Spleen (tissue), 11 donors: ENCODE results near the gene NOS1AP. TPM values are rescaled to one million over a fixed set of nuclear protein-coding genes. Genes with fewer than 3 reads are reported as not detected.

Experiments
- DNase-seq: peaks from one replicate; pipeline ENCODE4 v3.0.0-alpha.2; 2020
- H3K27ac ChIP-seq, 8 donors: fragments of 200-600 bp; sonication (generic) in 7 of 8; 1 replicate in 4 of 8; 2 replicates in 4 of 8; pipeline versions ENCODE4 v1.5.0 to v1.8.0; 2016 to 2021; ENCODE audit warnings: inconsistent platforms in 4 of 8, mild to moderate bottlenecking in 4 of 8, moderate library complexity in 1 of 8
- H3K27me3 ChIP-seq, 7 donors: fragments of 200-600 bp; sonication (generic) in 6 of 7; replicated peaks in 1 of 7; 1 replicate in 4 of 7; 2 replicates in 3 of 7; pipeline versions ENCODE4 v1.5.0 to v1.8.0; 2016 to 2021; ENCODE audit warnings: inconsistent platforms in 3 of 7, mild to moderate bottlenecking in 1 of 7
- H3K36me3 ChIP-seq, 6 donors: fragments of 200-600 bp; sonication (generic) in 5 of 6; 1 replicate in 4 of 6; 2 replicates in 2 of 6; pipeline versions ENCODE4 v1.5.0 to v1.8.0; 2016 to 2021; ENCODE audit warnings: inconsistent platforms in 2 of 6
- H3K4me1 ChIP-seq, 6 donors: fragments of 200-600 bp; sonication (generic) in 5 of 6; 1 replicate in 3 of 6; 2 replicates in 3 of 6; pipeline versions ENCODE4 v1.5.0 to v1.8.0; 2016 to 2021; ENCODE audit warnings: inconsistent platforms in 3 of 6
- H3K4me3 ChIP-seq, 8 donors: fragments of 200-600 bp; sonication (generic) in 7 of 8; 1 replicate in 4 of 8; 2 replicates in 4 of 8; pipeline versions ENCODE4 v1.5.0 to v1.8.0; 2016 to 2021; ENCODE audit warnings: inconsistent platforms in 4 of 8, mild to moderate bottlenecking in 4 of 8, moderate library complexity in 2 of 8
- H3K9me3 ChIP-seq, 8 donors: fragments of 200-600 bp; sonication (generic) in 7 of 8; 1 replicate in 4 of 8; 2 replicates in 4 of 8; pipeline versions ENCODE4 v1.5.0 to v1.8.0; 2016 to 2021; ENCODE audit warnings: inconsistent platforms in 4 of 8
- POLR2A ChIP-seq, 3 donors: fragments of 450-650 bp; IDR thresholded peaks; one replicate each; pipeline ENCODE4 v1.5.1; 2017; ENCODE audit warnings: antibody characterized with exemption in 3 of 3, mild to moderate bottlenecking in 1 of 3
- POLR2AphosphoS5 ChIP-seq, 3 donors: sonication (generic); formaldehyde crosslinking; IDR thresholded peaks; one replicate each; pipeline ENCODE4 v1.5.1; 2017; ENCODE audit warnings: antibody characterized with exemption in 3 of 3
- WGBS, 5 donors: extraction: QIAGEN DNeasy Blood & Tissue Kit in 3 of 5; methylation state at CpG; one replicate each; pipeline versions ENCODE4 v1.1.5 to v1.1.7; 2013 to 2018; 5-methylcytosine and 5-hydroxymethylcytosine counted together
- intact Hi-C: fragments of 100-400 bp; cut with DNase I; formaldehyde crosslinking; loops from one replicate; pipeline ENCODE4 v1.15.0; 2023; ENCODE audit warnings: low total_unique reads
- polyA plus RNA-seq, 3 donors: library from polyadenylated mRNA; stranded (reverse); fragments of 200-250 nt; gene quantifications; one replicate each; pipeline ENCODE4 v1.2.1, GENCODE V29; 2013
- total RNA-seq, 7 donors: library from RNA; depleted of rRNA in 3 of 7; stranded (reverse); fragments of >200 nt in 3 of 7; fragmentation: NEBNext Ultra II Directional in 4 of 7; extraction: Animal tissue kit (Norgen Biotek cat#: 25700) in 4 of 7; gene quantifications; one replicate each; pipeline versions ENCODE4 v1.1.0 to v1.2.1, GENCODE V29; 2016 to 2021
- TF ChIP-seq, protein P1 (sequence below), 11 experiments: fragments of 200-600 bp in 7 of 11; fragments of 450-650 bp in 4 of 11; sonication (generic) in 4 of 11; IDR thresholded peaks in 8 of 11; conservative IDR thresholded peaks in 3 of 11; 1 replicate in 7 of 11; 2 replicates in 4 of 11; pipeline versions ENCODE4 v1.4.0 to v1.8.0; 2016 to 2021; ENCODE audit warnings: antibody characterized with exemption in 11 of 11, inconsistent platforms in 4 of 11, mild to moderate bottlenecking in 1 of 11
- donor health status: healthy with polysubstance abuse.
- donor health status: DM: no; HTN: no; CAD: no; lungs with moderate emphysema.
- donor health status: DM: no; HTN: no; CAD: no.
- donor health status: Bipolar disorder and iron deficiency.
- donor health status: healthy.
- donor health status: DM: no; HTN: no; CAD: no.
- donor health status: DM: yes; HTN: yes; CAD: no.

The NOS1AP gene
- total and polyA plus RNA-seq, 10 donors = 0.16 to 1.7 (median 0.60) TPM; not detected in 2

GRCh38 chr1:162074276-162075005 lies 5.0 kb downstream of the NOS1AP start:
- intact Hi-C loops = no loop called here
- 70 to 80% (median 76%) methylated on average over 4 of the region's 4 CpGs for WGBS, 5 donors
- DNase-seq = no peak
- Histone ChIP-seq H3K4me1 (peaks cover 0 to 21% (median 10%) of the 10 kb centered on the region in 6 donors), H3K36me3 (no peaks in the 10 kb centered on the region), H3K9me3 (no peaks in the 10 kb centered on the region), H3K27me3 (peaks cover 0 to 82% (median 15%) of the 10 kb centered on the region in 7 donors), H3K27ac (no peak overlapping the region), H3K4me3 (no peak overlapping the region)
- TF ChIP-seq POLR2AphosphoS5 (IDR thresholded peaks at IDR 0.05) (no peak), POLR2A (IDR thresholded peaks at IDR 0.05) (no peak)
- TF ChIP-seq, protein P1, sequence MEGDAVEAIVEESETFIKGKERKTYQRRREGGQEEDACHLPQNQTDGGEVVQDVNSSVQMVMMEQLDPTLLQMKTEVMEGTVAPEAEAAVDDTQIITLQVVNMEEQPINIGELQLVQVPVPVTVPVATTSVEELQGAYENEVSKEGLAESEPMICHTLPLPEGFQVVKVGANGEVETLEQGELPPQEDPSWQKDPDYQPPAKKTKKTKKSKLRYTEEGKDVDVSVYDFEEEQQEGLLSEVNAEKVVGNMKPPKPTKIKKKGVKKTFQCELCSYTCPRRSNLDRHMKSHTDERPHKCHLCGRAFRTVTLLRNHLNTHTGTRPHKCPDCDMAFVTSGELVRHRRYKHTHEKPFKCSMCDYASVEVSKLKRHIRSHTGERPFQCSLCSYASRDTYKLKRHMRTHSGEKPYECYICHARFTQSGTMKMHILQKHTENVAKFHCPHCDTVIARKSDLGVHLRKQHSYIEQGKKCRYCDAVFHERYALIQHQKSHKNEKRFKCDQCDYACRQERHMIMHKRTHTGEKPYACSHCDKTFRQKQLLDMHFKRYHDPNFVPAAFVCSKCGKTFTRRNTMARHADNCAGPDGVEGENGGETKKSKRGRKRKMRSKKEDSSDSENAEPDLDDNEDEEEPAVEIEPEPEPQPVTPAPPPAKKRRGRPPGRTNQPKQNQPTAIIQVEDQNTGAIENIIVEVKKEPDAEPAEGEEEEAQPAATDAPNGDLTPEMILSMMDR (IDR thresholded peaks at IDR 0.05 in 8 of 11, conservative IDR thresholded peaks at IDR 0.05 in 3 of 11) = no peak

DNA sequence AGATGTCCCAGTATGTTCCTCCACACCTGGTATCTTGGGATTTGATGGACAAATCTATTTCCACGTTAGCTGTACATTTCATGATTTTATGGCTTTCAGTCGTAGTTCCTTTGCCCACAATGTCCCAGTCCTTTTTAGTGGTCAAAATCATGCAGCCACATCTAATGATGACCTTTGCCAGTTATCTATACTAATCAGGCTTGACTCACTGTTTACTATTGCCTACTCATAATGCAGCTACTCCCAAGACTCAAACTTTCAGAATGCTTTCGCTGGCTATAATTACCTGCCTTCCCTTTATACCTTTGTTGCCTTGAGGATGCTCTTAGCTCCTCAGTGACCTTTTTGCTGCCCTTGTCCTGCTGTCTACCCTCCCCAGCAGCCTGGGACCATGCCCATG lies 6.4 kb downstream of the NOS1AP start:
- 77 to 94% (median 86%) methylated on average over 3 of the region's 3 CpGs for WGBS, 5 donors
- Histone ChIP-seq H3K27me3 (peaks cover 0 to 68% (median 2%) of the 10 kb centered on the region in 7 donors), H3K9me3 (no peaks in the 10 kb centered on the region), H3K4me3 (no peak overlapping the region), H3K27ac (no peak overlapping the region), H3K4me1 (peaks cover 0 to 9% (median 0%) of the 10 kb centered on the region in 6 donors), H3K36me3 (no peaks in the 10 kb centered on the region)
- no peak for TF ChIP-seq POLR2A (IDR thresholded peaks at IDR 0.05)
- TF ChIP-seq, protein P1 (IDR thresholded peaks at IDR 0.05 in 8 of 11, conservative IDR thresholded peaks at IDR 0.05 in 3 of 11) = no peak
- no peak for TF ChIP-seq POLR2AphosphoS5 (IDR thresholded peaks at IDR 0.05)
- DNase-seq = no peak
- intact Hi-C loops = no loop called here

DNA sequence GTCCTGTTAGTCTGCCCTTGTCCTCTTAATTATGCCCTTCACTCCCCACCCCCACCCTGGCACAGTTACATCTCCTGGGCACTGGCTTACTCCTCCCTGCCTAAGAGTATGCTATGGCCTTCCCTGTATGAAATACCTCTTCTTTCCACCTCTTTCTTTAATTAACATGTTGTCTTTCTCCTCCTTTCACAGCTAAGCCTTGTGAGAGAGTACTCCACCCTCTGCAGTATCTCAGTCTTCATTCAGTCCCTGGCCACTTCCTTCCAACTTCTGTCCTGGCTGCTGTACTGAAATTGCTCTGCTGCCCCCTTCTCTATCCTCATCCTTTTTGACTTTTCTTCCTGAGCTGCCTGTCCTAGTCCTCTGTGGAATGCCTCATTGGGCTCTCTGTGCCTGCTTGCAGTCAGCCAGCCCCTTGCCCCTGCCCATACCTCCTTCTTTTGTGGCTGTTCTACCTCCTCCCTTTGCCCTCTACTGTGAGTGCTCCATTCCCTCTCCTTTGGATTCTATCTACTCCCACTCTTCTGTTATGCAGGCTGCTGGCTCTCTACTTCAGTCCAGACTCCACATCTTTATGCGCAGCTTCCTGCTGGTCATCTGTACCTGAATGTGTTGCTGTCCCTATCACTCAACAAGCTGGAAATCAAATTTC lies 8.3 kb downstream of the NOS1AP start:
- Histone ChIP-seq H3K4me3 (no peak overlapping the region), H3K27me3 (peaks cover 0 to 48% (median 0%) of the 10 kb centered on the region in 7 donors), H3K36me3 (no peaks in the 10 kb centered on the region), H3K4me1 (peaks cover 0 to 4% (median 0%) of the 10 kb centered on the region in 6 donors), H3K27ac (no peak overlapping the region), H3K9me3 (peaks cover 0 to 6% (median 0%) of the 10 kb centered on the region in 8 donors)
- TF ChIP-seq POLR2A (IDR thresholded peaks at IDR 0.05) = no peak
- TF ChIP-seq POLR2AphosphoS5 (IDR thresholded peaks at IDR 0.05) = no peak
- TF ChIP-seq, protein P1 (IDR thresholded peaks at IDR 0.05 in 8 of 11, conservative IDR thresholded peaks at IDR 0.05 in 3 of 11) = no peak
- DNase-seq = no peak
- 95 to 100% (median 100%) methylated on average over 1 of the region's 1 CpG for WGBS, 5 donors
- intact Hi-C loops = no loop called here

GRCh38 chr1:162079030-162079429 lies 9.5 kb downstream of the NOS1AP start:
- DNase-seq = no peak
- no peaks in the 10 kb centered on the region for H3K36me3 ChIP-seq
- TF ChIP-seq, protein P1 (IDR thresholded peaks at IDR 0.05 in 8 of 11, conservative IDR thresholded peaks at IDR 0.05 in 3 of 11) = no peak
- no peak for TF ChIP-seq POLR2A (IDR thresholded peaks at IDR 0.05)
- no peak for TF ChIP-seq POLR2AphosphoS5 (IDR thresholded peaks at IDR 0.05)
- H3K4me3 ChIP-seq = no peak overlapping the region
- intact Hi-C loops = no loop called here
- peaks cover 0 to 14% (median 3%) of the 10 kb centered on the region in 8 donors for H3K9me3 ChIP-seq
- no peak overlapping the region for H3K27ac ChIP-seq
- 81 to 97% (median 86%) methylated on average over 1 of the region's 1 CpG for WGBS, 5 donors
- H3K27me3 ChIP-seq = peaks cover 0 to 42% (median 0%) of the 10 kb centered on the region in 7 donors
- peaks cover 0 to 4% (median 0%) of the 10 kb centered on the region in 6 donors for H3K4me1 ChIP-seq
